Sigmoid colon (tissue), 4 donors: ENCODE data around the gene DUOXA2.

Experiments used
- CTCF ChIP-seq, 4 experiments: fragments of 450-650 bp in 3 of 4; fragments of 200-600 bp in 1 of 4; IDR thresholded peaks; one replicate each; pipeline ENCODE4 v1.5.1; 2016 to 2019; ENCODE audit warnings: antibody characterized with exemption in 4 of 4, mild to moderate bottlenecking in 3 of 4, moderate library complexity in 2 of 4
- POLR2AphosphoS5 ChIP-seq, 4 donors: sonication (generic); formaldehyde crosslinking; IDR thresholded peaks; one replicate each; pipeline ENCODE4 v1.6.1; 2017; ENCODE audit warnings: antibody characterized with exemption in 4 of 4

GRCh38 chr15:45064386-45064785 lies 49.7 kb upstream of the DUOXA2 start:
- TF ChIP-seq CTCF (IDR thresholded peaks at IDR 0.05), result no peak
- no peak for TF ChIP-seq POLR2AphosphoS5 (IDR thresholded peaks at IDR 0.05)
